Mucosa of descending colon (tissue), 3 donors: ENCODE measurements around the gene SET. TPM values are rescaled to one million over a fixed set of nuclear protein-coding genes. Genes with fewer than 3 reads are reported as not detected.
"Not testable (repeated sequence)": the region's sequence is repeated elsewhere in the genome, so short reads cannot be mapped to it uniquely, and the experiment has no call there.

Experiments used
- ATAC-seq: fragments of 200-7000 bp; cut with Tn5 transposase; one replicate; pipeline ENCODE4 v1.9.1; 2020; ENCODE audit warnings: mild to moderate bottlenecking, moderate library complexity
- DNase-seq, 3 donors: peaks; one replicate each; pipeline ENCODE4 v3.0.0-alpha.2; 2020
- H3K36me3 ChIP-seq: fragments of 200-600 bp; one replicate; pipeline ENCODE4 v1.8.0; 2021; ENCODE audit warnings: low read depth, mild to moderate bottlenecking
- H3K4me1 ChIP-seq: fragments of 200-600 bp; one replicate; pipeline ENCODE4 v1.8.0; 2021; ENCODE audit warnings: low read depth, mild to moderate bottlenecking
- H3K4me3 ChIP-seq: fragments of 200-600 bp; one replicate; pipeline ENCODE4 v1.8.0; 2021; ENCODE audit warnings: mild to moderate bottlenecking
- H3K9me3 ChIP-seq: fragments of 200-600 bp; one replicate; pipeline ENCODE4 v1.8.0; 2021; ENCODE audit warnings: mild to moderate bottlenecking
- intact Hi-C, 2 donors: fragments of 100-400 bp; cut with DNase I in 1 of 2; cut with micrococcal nuclease in 1 of 2; formaldehyde crosslinking; loops; one replicate each; pipeline versions ENCODE4 v1.11.0 to v1.11.1; 2022; cut with DNase I, micrococcal nuclease
- long read RNA-seq, 2 donors: library from polyadenylated mRNA; unstranded; transcript quantifications; one replicate each; pipeline ENCODE4 v2.0.0, GENCODE V29; 2019 to 2021
- total RNA-seq, 3 donors: library from RNA; stranded (reverse); fragmentation: NEBNext Ultra II Directional in 2 of 3; extraction: Animal tissue kit (Norgen Biotek cat#: 25700) in 2 of 3; gene quantifications; one replicate each; pipeline versions ENCODE4 v1.2.1 to v1.2.4, GENCODE V29; 2021 to 2023
- TF ChIP-seq, protein P1 (sequence below): fragments of 200-600 bp; IDR thresholded peaks from one replicate; pipeline ENCODE4 v1.8.0; 2022; ENCODE audit warnings: antibody characterized with exemption, mild to moderate bottlenecking
- donor health status: DM: no; HTN: no; CAD: no; lungs with moderate emphysema.
- donor health status: DM: no; HTN: no; CAD: no.
- donor health status: DM: no; HTN: yes; CAD: no.

The SET gene, protein sequence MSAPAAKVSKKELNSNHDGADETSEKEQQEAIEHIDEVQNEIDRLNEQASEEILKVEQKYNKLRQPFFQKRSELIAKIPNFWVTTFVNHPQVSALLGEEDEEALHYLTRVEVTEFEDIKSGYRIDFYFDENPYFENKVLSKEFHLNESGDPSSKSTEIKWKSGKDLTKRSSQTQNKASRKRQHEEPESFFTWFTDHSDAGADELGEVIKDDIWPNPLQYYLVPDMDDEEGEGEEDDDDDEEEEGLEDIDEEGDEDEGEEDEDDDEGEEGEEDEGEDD
- 100 to 1,000 TPM; 174 to 272 (median 212) TPM for total RNA-seq
- long read RNA-seq, donor 1, transcript SET-204 (8 exons, 2,850 nt) = minor isoform, 9 of 300 reads
- long read RNA-seq, donor 1, transcript SET-201 (8 exons, 2,915 nt) = major isoform, 273 of 300 reads
- long read RNA-seq, donor 1, partial matches to known transcripts = 9 of 300 reads
- long read RNA-seq, donor 1, other reads (novel, unspliced or antisense) = 9 of 300 reads
- long read RNA-seq, donor 2, transcript SET-201 (8 exons, 2,915 nt) = major isoform, 11 of 132 reads
- long read RNA-seq, donor 2, transcript SET-204 (8 exons, 2,850 nt) = minor isoform, 6 of 132 reads
- long read RNA-seq, donor 2, partial matches to known transcripts = 17 of 132 reads
- long read RNA-seq, donor 2, other reads (novel, unspliced or antisense) = 98 of 132 reads

DNA sequence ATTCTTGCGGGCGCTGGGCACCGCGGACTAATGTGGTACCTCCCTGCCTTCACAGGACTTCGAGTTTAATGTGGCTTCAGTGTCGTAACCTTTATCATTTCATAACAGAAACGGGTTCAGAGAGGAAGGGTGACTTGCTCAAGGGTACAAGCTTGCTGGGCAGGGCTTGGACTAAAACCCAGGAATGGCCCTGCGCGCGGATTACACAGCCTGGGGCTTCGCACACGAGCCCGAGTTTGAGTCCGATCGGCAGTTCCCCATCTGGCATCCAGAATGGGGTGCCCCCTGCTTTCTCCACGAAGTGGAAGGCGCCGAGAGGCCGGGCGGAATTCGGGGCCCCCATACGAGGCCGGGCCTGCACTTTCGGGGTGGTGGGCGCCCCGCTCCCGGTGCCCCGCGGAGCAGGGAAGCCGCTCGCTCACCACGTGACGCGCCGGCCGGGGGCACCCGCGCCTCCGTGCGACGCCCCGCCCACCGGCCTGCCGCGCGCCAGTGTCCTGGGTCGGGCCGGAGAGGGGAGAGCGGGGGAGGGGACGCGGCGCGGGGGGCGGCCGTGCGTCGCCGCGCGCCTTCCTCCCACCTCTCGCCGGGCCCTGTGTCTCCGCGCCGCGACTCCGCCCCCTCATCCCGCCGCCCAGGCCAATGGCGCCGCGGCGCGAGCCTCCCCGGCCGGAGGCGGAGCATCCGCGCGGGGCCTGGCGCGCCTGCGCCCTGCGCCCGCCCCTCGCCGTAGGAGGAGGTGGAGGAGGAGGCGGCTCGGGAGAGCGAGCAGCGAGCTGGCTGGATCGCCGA lies at the start of gene SET:
TSS of gene SET (plus strand) at position 722 of the 792 bp plus-strand sequence. CDS start 361 bp downstream, outside the sequence.
- peaks cover 39% of the 10 kb centered on the region for H3K4me1 ChIP-seq
- H3K36me3 ChIP-seq = peaks cover 11% of the 10 kb centered on the region
- ATAC-seq (peak; percentile 84), DNase-seq (peak; percentile 95 to 97 (median 97))
- peak within 1 kb of the TSS; percentile 87 for H3K4me3 ChIP-seq
- TF ChIP-seq, protein P1, sequence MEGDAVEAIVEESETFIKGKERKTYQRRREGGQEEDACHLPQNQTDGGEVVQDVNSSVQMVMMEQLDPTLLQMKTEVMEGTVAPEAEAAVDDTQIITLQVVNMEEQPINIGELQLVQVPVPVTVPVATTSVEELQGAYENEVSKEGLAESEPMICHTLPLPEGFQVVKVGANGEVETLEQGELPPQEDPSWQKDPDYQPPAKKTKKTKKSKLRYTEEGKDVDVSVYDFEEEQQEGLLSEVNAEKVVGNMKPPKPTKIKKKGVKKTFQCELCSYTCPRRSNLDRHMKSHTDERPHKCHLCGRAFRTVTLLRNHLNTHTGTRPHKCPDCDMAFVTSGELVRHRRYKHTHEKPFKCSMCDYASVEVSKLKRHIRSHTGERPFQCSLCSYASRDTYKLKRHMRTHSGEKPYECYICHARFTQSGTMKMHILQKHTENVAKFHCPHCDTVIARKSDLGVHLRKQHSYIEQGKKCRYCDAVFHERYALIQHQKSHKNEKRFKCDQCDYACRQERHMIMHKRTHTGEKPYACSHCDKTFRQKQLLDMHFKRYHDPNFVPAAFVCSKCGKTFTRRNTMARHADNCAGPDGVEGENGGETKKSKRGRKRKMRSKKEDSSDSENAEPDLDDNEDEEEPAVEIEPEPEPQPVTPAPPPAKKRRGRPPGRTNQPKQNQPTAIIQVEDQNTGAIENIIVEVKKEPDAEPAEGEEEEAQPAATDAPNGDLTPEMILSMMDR = no peak
- intact Hi-C loops = no loop called here
- H3K9me3 ChIP-seq = no peaks in the 10 kb centered on the region

DNA sequence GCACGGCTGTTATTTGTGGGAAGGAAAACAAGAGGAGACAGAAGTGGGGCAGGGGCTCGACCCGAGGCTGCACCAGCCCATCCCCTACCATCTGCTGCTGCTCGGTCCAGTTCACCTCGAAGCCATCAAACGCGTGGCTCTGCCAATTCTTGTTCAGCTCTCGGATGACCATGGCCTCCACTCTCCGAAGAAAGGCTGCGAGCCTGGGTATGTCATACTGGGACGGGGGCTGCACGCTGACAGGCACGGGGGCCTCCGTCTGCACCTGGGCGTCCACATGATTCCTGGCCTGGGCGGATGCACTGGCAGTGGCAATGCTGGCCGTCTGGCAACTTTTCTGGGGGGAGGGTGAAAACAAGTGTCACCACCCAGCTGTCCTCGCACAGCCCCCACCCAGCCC lies 48.4 kb upstream of the SET start:
- H3K4me3 ChIP-seq = no peak overlapping the region
- no peaks in the 10 kb centered on the region for H3K36me3 ChIP-seq
- no peaks in the 10 kb centered on the region for H3K9me3 ChIP-seq
- no peak for ATAC-seq
- intact Hi-C loops = no loop called here
- TF ChIP-seq, protein P1 = no peak
- no peak for DNase-seq
- peaks cover 6% of the 10 kb centered on the region for H3K4me1 ChIP-seq

DNA sequence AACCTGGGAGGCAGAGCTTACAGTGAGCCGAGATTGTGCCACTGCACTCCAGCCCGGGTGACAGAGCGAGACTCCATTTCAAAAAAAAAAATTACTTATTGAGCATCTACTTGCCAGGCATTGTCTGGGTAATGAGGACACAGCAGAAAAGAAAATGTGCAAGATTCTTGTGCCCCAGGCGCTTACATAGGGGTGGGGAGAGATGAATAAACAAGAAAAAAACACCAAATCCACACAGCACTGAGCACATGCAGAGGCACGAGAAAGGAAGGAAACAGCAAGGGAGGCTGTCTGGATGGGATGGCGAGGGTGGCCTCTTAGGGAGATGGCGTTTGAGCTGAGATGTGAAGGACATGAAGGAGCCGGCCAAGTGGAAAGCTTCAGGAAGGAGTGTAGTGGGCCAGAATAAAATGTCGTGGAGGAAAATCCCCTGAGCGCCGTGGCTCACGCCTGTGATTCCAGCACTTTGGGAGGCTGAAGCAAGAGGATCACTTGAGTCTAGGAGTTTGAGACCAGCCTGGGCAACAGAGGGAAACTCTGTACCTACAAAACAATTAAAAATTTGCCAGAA lies 46.3 kb upstream of the SET start:
- no peak for DNase-seq

DNA sequence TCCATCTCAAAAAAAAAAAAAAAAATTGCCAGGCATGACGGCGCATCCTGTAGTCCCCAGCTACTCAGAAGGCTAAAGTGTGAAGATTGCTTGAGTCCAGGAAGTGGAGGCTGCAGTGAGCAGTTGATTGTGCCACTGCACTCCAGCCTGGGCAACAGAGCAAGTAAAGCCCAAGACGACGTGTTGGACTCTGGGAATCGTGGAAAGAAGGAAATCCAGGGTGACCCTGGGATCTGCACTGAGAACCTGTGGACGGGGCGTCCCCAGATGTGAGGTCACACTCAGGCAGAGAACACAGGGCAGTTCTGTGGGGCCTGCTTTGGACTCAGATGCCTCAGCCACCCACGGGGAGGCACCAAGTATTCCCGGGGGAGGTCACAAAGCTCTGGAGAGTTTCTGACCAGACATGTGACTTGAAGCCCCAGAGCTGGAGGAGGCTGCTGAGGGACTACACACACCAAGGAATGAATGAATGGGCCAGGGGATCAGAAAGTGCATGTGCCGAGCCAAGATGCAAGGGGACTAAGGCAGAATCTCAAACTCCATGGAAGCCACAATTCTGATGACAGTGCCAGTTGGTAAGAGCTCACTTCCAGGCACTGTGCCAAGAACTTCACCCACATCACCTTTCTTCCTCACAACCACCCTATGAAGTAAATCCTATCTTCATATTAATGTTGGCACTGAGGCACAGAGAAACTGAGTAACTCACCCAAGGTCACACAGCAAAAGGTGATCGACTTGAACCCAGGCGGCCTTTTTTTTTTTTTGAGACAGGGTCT lies 45.3 kb upstream of the SET start:
- TF ChIP-seq, protein P1 = no peak
- Histone ChIP-seq H3K4me1 (no peaks in the 10 kb centered on the region), H3K4me3 (no peak overlapping the region), H3K9me3 (no peaks in the 10 kb centered on the region), H3K36me3 (no peaks in the 10 kb centered on the region)
- no peak for ATAC-seq
- intact Hi-C loops = no loop called here
- DNase-seq = no peak

More for the DNA sequence above, 46.3 kb upstream of the SET start:
- intact Hi-C loops = no loop called here
- Histone ChIP-seq H3K9me3 (no peaks in the 10 kb centered on the region), H3K4me3 (no peak overlapping the region), H3K4me1 (no peaks in the 10 kb centered on the region), H3K36me3 (no peaks in the 10 kb centered on the region)
- ATAC-seq = no peak
- TF ChIP-seq, protein P1 = no peak

DNA sequence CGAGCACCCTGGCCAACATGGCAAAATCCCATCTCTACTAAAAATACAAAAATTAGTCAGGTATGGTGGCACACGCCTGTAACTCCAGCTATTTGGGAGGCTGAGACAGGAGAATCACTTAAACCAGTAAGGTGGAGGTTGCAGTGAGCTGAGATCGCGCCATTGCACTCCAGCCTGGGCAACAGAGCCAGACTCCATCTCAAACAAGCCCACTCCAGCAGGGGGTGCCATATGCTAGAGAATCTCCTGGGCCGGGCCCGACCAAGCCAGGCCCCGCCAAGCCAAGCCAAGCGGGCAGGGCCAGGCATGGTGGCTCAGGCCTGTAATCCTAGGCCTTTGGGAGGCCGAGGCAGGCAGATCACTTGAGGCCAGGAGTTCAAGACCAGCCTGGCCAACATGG lies 40.8 kb upstream of the SET start:
- H3K9me3 ChIP-seq, H3K36me3 ChIP-seq, H3K4me3 ChIP-seq, intact Hi-C loops, H3K4me1 ChIP-seq: not testable (repeated sequence)
- ATAC-seq = peak; percentile 82
- peak in 2 of 3 donors; percentile 68 to 72 for DNase-seq
